Measurements from ENCODE around the gene CHMP6.
A peak's percentile ranks its signal among the peaks of the same experiment; 100 is the strongest.

CHMP6 gene

GRCh38 chr17:81042606-81043005, 51.0 kb downstream of the CHMP6 start:
- no peak for DNase-seq (ENCODE audit: low read depth, low spot score)

GRCh38 chr17:81043319-81043724, 51.7 kb downstream of the CHMP6 start:
- no peak for DNase-seq (ENCODE audit: low read depth, low spot score)

- peak; percentile 97 for DNase-seq (ENCODE audit: low read depth, low spot score)
Observed at GRCh38 chr17:81043725-81044427, 52.2 kb downstream of the CHMP6 start.

- DNase-seq (ENCODE audit: low read depth, low spot score), result no peak
Observed at GRCh38 chr17:81044428-81044763, 52.8 kb downstream of the CHMP6 start.

- no peak for DNase-seq (ENCODE audit: low read depth, low spot score)
Observed at GRCh38 chr17:81044764-81045589, 53.3 kb downstream of the CHMP6 start.

GRCh38 chr17:81045590-81046095, 54.0 kb downstream of the CHMP6 start:
- no peak for DNase-seq (ENCODE audit: low read depth, low spot score)

- DNase-seq (ENCODE audit: low read depth, low spot score), result no peak
Observed at GRCh38 chr17:81046132-81046769, 54.6 kb downstream of the CHMP6 start.

GRCh38 chr17:81046770-81047359, 55.2 kb downstream of the CHMP6 start:
- DNase-seq (ENCODE audit: low read depth, low spot score), result no peak

- no peak for DNase-seq (ENCODE audit: low read depth, low spot score)
Observed at GRCh38 chr17:81048827-81049371, 57.3 kb downstream of the CHMP6 start.

GRCh38 chr17:81049372-81049911, 57.8 kb downstream of the CHMP6 start:
- DNase-seq (ENCODE audit: low read depth, low spot score), result no peak

All from ELF-1 (cell line).